K562 (cell line): ENCODE data around the gene B3GALT6. TPM values are rescaled to one million over a fixed set of nuclear protein-coding genes. Genes with fewer than 3 reads are reported as not detected.

Experiments used
- BMI1 ChIP-seq: fragments of 150-350 bp; IDR thresholded peaks from 2 replicates; pipeline ENCODE4 v1.6.1; 2014; ENCODE audit warnings: low read length
- DIDO1 ChIP-seq: fragments of 450-650 bp; IDR thresholded peaks from 2 replicates; pipeline ENCODE4 v1.6.1; 2016; ENCODE audit warnings: low read depth, missing biosample characterization, missing genetic modification characterization
- DPF2 ChIP-seq: fragments of 450-650 bp; IDR thresholded peaks from 2 replicates; pipeline ENCODE4 v1.6.1; 2016
- GTF2E2 ChIP-seq: fragments of 200-800 bp; sonication (Bioruptor generic); IDR thresholded peaks from 2 replicates; pipeline ENCODE4 v1.6.1; 2016; ENCODE audit warnings: missing genetic modification characterization, missing compliant biosample characterization
- LARP7 ChIP-seq: fragments of 450-650 bp; IDR thresholded peaks from 2 replicates; pipeline ENCODE4 v1.6.1; 2016
- NUFIP1 ChIP-seq: fragments of 450-650 bp; IDR thresholded peaks from 2 replicates; pipeline ENCODE4 v1.6.1; 2018; ENCODE audit not compliant: partially characterized antibody
- TCF3 ChIP-seq: sonication (generic); formaldehyde crosslinking; IDR thresholded peaks from 2 replicates; pipeline ENCODE4 v1.4.0; 2020; ENCODE audit warnings: mild to moderate bottlenecking, missing genetic modification reagents
- TCF7L2 ChIP-seq: fragments of 150-350 bp; IDR thresholded peaks from 2 replicates; pipeline ENCODE4 v1.6.1; 2016; ENCODE audit warnings: low read depth, mild to moderate bottlenecking, low read length, moderate library complexity
- TGIF2 ChIP-seq: sonication (generic); formaldehyde crosslinking; IDR thresholded peaks from 2 replicates; pipeline ENCODE4 v1.8.1; 2022; ENCODE audit warnings: mild to moderate bottlenecking, missing genetic modification reagents, moderate library complexity
- ZNF134 ChIP-seq: fragments of 250-450 bp; sonication (Bioruptor Pico); conservative IDR thresholded peaks from 2 replicates; pipeline ENCODE4 v1.4.0; 2020
- ZNF551 ChIP-seq: fragments of 250-450 bp; sonication (Bioruptor Pico); IDR thresholded peaks from 2 replicates; pipeline ENCODE4 v1.5.0; 2021; ENCODE audit warnings: mild to moderate bottlenecking, moderate library complexity
- ZNF583 ChIP-seq: fragments of 250-450 bp; sonication (Bioruptor Pico); IDR thresholded peaks from 2 replicates; pipeline ENCODE4 v1.4.0; 2020
- ZNF668 ChIP-seq: fragments of 250-450 bp; sonication (Bioruptor Pico); IDR thresholded peaks from 2 replicates; pipeline ENCODE4 v1.8.0; 2022; ENCODE audit warnings: mild to moderate bottlenecking, inconsistent platforms
- ZSCAN29 ChIP-seq: fragments of 450-650 bp; IDR thresholded peaks from 2 replicates; pipeline ENCODE4 v1.6.1; 2017
- polyA plus RNA-seq, 8 experiments: library from polyadenylated mRNA; depleted of rRNA in 4 of 8; stranded (reverse) in 5 of 8; unstranded in 3 of 8; fragments of >200 nt; fragmentation: Nextera tagmentation in 2 of 8; fragmentation: Illumina TruSeq in 1 of 8; extraction: Ambion mirVana in 2 of 8; extraction: Trizol in 1 of 8; gene quantifications; 2 replicates each; pipeline versions ENCODE4 v1.2.1 to v1.2.3, GENCODE V29; 2011 to 2014; ENCODE audit warnings: inconsistent platforms in 1 of 8, missing spikeins in 1 of 8
- total RNA-seq, 7 experiments: library from RNA; depleted of rRNA in 6 of 7; stranded (reverse); fragments of >200 nt in 6 of 7; fragmentation: Illumina TruSeq in 2 of 7; extraction: Trizol in 2 of 7; gene quantifications; 2 replicates each; pipeline versions ENCODE4 v1.2.1 to v1.2.3, GENCODE V29; 2011 to 2021; ENCODE audit warnings: low replicate concordance in 1 of 7
- TF ChIP-seq, protein P1 (sequence below): IDR thresholded peaks from 3 replicates; pipeline ENCODE4 v1.6.1; 2011; ENCODE audit warnings: borderline replicate concordance, mild to moderate bottlenecking; ENCODE audit not compliant: insufficient read length, insufficient read depth
- TF ChIP-seq, protein P2 (sequence below): fragments of 250-450 bp; sonication (Bioruptor Pico); IDR thresholded peaks from 2 replicates; pipeline ENCODE4 v1.5.0; 2020; ENCODE audit warnings: mild to moderate bottlenecking, borderline replicate concordance
- TF ChIP-seq, protein P3 (sequence below): fragments of 200-800 bp; sonication (Bioruptor generic); IDR thresholded peaks from 2 replicates; pipeline ENCODE4 v1.6.1; 2017; ENCODE audit warnings: missing genetic modification characterization, missing compliant biosample characterization
- TF ChIP-seq, protein P4 (sequence below): sonication (generic); formaldehyde crosslinking; IDR thresholded peaks from 2 replicates; pipeline ENCODE4 v1.9.0; 2022; ENCODE audit warnings: mild to moderate bottlenecking, missing genetic modification reagents
- TF ChIP-seq, protein P5 (sequence below): sonication (generic); formaldehyde crosslinking; IDR thresholded peaks from 2 replicates; pipeline ENCODE4 v1.8.0; 2022; ENCODE audit warnings: missing genetic modification reagents, mild to moderate bottlenecking, borderline replicate concordance
- TF ChIP-seq, protein P6 (sequence below): fragments of 450-650 bp; conservative IDR thresholded peaks from 2 replicates; pipeline ENCODE4 v1.6.1; 2016; ENCODE audit warnings: missing genetic modification characterization, low read depth, mild to moderate bottlenecking, control low read depth, missing compliant biosample characterization

The B3GALT6 gene
- total and polyA plus RNA-seq, 9 of the 15 experiments (the other 6 are each of a cell fraction or from before 2014, with no cell fraction given) = 0.68 to 29.8 (median 9.9) TPM

DNA sequence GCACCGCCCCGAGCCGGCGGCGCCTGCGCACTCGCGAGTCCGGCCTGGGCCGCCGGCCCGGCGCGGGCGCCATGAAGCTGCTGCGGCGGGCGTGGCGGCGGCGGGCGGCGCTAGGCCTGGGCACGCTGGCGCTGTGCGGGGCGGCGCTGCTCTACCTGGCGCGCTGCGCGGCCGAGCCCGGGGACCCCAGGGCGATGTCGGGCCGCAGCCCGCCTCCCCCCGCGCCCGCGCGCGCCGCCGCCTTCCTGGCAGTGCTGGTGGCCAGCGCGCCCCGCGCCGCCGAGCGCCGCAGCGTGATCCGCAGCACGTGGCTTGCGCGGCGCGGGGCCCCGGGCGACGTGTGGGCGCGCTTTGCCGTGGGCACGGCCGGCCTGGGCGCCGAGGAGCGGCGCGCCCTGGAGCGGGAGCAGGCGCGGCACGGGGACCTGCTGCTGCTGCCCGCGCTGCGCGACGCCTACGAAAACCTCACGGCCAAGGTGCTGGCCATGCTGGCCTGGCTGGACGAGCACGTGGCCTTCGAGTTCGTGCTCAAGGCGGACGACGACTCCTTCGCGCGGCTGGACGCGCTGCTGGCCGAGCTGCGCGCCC lies at the start of gene B3GALT6 (continued):
- TF ChIP-seq, protein P1, sequence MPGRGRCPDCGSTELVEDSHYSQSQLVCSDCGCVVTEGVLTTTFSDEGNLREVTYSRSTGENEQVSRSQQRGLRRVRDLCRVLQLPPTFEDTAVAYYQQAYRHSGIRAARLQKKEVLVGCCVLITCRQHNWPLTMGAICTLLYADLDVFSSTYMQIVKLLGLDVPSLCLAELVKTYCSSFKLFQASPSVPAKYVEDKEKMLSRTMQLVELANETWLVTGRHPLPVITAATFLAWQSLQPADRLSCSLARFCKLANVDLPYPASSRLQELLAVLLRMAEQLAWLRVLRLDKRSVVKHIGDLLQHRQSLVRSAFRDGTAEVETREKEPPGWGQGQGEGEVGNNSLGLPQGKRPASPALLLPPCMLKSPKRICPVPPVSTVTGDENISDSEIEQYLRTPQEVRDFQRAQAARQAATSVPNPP = no peak
- TF ChIP-seq ZNF668 (CRISPR knock-in tag) (peak; percentile 87; the same call in 1 of the 2 replicates), TGIF2 (CRISPR knock-in tag) (no peak), ZNF551 (CRISPR knock-in tag) (no peak), LARP7 (no peak), DPF2 (no peak), GTF2E2 (tag) (no peak), DIDO1 (tag) (no peak), ZNF583 (CRISPR knock-in tag) (peak; percentile 77; the same call in 1 of the 2 replicates), ZSCAN29 (no peak), TCF7L2 (no peak), TCF3 (CRISPR knock-in tag) (no peak), ZNF134 (CRISPR knock-in tag) (no peak), BMI1 (no peak), NUFIP1 (no peak)
- TF ChIP-seq, protein P2, sequence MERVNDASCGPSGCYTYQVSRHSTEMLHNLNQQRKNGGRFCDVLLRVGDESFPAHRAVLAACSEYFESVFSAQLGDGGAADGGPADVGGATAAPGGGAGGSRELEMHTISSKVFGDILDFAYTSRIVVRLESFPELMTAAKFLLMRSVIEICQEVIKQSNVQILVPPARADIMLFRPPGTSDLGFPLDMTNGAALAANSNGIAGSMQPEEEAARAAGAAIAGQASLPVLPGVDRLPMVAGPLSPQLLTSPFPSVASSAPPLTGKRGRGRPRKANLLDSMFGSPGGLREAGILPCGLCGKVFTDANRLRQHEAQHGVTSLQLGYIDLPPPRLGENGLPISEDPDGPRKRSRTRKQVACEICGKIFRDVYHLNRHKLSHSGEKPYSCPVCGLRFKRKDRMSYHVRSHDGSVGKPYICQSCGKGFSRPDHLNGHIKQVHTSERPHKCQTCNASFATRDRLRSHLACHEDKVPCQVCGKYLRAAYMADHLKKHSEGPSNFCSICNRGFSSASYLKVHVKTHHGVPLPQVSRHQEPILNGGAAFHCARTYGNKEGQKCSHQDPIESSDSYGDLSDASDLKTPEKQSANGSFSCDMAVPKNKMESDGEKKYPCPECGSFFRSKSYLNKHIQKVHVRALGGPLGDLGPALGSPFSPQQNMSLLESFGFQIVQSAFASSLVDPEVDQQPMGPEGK (CRISPR knock-in tag) = no peak
- TF ChIP-seq, protein P3, sequence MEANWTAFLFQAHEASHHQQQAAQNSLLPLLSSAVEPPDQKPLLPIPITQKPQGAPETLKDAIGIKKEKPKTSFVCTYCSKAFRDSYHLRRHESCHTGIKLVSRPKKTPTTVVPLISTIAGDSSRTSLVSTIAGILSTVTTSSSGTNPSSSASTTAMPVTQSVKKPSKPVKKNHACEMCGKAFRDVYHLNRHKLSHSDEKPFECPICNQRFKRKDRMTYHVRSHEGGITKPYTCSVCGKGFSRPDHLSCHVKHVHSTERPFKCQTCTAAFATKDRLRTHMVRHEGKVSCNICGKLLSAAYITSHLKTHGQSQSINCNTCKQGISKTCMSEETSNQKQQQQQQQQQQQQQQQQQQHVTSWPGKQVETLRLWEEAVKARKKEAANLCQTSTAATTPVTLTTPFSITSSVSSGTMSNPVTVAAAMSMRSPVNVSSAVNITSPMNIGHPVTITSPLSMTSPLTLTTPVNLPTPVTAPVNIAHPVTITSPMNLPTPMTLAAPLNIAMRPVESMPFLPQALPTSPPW (CRISPR knock-in tag) = no peak; the same call in 1 of the 2 replicates
- TF ChIP-seq, protein P4, sequence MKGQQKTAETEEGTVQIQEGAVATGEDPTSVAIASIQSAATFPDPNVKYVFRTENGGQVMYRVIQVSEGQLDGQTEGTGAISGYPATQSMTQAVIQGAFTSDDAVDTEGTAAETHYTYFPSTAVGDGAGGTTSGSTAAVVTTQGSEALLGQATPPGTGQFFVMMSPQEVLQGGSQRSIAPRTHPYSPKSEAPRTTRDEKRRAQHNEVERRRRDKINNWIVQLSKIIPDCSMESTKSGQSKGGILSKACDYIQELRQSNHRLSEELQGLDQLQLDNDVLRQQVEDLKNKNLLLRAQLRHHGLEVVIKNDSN (CRISPR knock-in tag) = peak; percentile 36; the same call in 1 of the 2 replicates
- TF ChIP-seq, protein P5, sequence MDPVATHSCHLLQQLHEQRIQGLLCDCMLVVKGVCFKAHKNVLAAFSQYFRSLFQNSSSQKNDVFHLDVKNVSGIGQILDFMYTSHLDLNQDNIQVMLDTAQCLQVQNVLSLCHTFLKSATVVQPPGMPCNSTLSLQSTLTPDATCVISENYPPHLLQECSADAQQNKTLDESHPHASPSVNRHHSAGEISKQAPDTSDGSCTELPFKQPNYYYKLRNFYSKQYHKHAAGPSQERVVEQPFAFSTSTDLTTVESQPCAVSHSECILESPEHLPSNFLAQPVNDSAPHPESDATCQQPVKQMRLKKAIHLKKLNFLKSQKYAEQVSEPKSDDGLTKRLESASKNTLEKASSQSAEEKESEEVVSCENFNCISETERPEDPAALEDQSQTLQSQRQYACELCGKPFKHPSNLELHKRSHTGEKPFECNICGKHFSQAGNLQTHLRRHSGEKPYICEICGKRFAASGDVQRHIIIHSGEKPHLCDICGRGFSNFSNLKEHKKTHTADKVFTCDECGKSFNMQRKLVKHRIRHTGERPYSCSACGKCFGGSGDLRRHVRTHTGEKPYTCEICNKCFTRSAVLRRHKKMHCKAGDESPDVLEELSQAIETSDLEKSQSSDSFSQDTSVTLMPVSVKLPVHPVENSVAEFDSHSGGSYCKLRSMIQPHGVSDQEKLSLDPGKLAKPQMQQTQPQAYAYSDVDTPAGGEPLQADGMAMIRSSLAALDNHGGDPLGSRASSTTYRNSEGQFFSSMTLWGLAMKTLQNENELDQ (CRISPR knock-in tag) = no peak
- TF ChIP-seq, protein P6, sequence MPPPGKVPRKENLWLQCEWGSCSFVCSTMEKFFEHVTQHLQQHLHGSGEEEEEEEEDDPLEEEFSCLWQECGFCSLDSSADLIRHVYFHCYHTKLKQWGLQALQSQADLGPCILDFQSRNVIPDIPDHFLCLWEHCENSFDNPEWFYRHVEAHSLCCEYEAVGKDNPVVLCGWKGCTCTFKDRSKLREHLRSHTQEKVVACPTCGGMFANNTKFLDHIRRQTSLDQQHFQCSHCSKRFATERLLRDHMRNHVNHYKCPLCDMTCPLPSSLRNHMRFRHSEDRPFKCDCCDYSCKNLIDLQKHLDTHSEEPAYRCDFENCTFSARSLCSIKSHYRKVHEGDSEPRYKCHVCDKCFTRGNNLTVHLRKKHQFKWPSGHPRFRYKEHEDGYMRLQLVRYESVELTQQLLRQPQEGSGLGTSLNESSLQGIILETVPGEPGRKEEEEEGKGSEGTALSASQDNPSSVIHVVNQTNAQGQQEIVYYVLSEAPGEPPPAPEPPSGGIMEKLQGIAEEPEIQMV (tag) = no peak
